Measurements from ENCODE around the gene SAPCD1.

Gene SAPCD1

GRCh38 chr6:31750411-31751022 lies 11.9 kb upstream of the SAPCD1 start:
- DNase-seq (ENCODE audit: low read depth), result peak; percentile 67

- peak; percentile 77 for DNase-seq (ENCODE audit: low read depth)
Measured at GRCh38 chr6:31752739-31753319, 9.6 kb upstream of the SAPCD1 start.

DNA sequence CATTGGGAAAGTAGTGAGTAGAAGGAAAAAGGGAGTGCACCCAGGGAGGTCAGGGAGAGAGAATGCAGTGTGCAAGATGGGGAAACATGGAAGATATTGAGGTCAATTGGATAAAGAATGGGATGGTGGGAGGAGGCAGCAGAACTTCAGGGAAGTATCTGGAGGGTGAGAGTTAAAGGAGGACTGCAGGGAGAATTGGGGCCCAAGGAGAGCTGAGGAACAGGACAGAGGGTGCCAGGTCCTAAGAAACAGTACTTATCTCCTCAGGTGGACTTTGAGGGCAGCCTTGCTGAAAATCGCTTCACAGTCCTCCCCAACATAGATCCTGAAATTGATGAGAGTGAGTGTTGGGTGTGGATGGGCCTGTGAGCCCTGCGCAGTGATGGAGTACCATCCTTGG lies 4.2 kb upstream of the SAPCD1 start:
- no peak for DNase-seq (ENCODE audit: low read depth)

- DNase-seq (ENCODE audit: low read depth), result no peak
Measured at GRCh38 chr6:31760790-31761189, 1.7 kb upstream of the SAPCD1 start.

GRCh38 chr6:31761343-31761742 lies 1.1 kb upstream of the SAPCD1 start:
- no peak for DNase-seq (ENCODE audit: low read depth)

- DNase-seq (ENCODE audit: low read depth), result no peak
Measured at GRCh38 chr6:31762878-31763618, 592 bp downstream of the SAPCD1 start.

GRCh38 chr6:31763619-31763940 lies 1.1 kb downstream of the SAPCD1 start:
- DNase-seq (ENCODE audit: low read depth), result peak; percentile 86

DNA sequence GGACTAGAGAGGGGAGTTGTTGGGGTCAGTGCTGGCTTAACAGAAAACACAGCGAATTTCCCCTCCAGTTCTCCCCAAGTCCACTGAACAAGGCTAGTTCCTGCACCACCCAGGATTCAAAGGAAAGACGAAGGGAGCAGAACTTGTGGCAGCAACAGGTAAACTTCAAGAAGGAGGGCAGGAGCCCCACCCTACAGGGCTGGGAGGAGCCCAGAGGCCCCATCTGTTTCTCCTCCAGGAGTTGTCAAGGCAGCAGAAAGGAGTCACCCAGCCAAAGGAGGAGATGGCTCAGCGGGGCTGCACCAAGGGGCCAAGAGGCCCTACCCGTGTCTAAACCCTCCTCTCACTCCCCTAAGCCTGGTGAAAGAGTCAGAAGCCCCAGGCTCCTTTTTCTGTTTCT lies 1.7 kb downstream of the SAPCD1 start:
- DNase-seq (ENCODE audit: low read depth), result no peak

GRCh38 chr6:31765559-31765909 lies 3.1 kb downstream of the SAPCD1 start:
- DNase-seq (ENCODE audit: low read depth), result no peak

DNA sequence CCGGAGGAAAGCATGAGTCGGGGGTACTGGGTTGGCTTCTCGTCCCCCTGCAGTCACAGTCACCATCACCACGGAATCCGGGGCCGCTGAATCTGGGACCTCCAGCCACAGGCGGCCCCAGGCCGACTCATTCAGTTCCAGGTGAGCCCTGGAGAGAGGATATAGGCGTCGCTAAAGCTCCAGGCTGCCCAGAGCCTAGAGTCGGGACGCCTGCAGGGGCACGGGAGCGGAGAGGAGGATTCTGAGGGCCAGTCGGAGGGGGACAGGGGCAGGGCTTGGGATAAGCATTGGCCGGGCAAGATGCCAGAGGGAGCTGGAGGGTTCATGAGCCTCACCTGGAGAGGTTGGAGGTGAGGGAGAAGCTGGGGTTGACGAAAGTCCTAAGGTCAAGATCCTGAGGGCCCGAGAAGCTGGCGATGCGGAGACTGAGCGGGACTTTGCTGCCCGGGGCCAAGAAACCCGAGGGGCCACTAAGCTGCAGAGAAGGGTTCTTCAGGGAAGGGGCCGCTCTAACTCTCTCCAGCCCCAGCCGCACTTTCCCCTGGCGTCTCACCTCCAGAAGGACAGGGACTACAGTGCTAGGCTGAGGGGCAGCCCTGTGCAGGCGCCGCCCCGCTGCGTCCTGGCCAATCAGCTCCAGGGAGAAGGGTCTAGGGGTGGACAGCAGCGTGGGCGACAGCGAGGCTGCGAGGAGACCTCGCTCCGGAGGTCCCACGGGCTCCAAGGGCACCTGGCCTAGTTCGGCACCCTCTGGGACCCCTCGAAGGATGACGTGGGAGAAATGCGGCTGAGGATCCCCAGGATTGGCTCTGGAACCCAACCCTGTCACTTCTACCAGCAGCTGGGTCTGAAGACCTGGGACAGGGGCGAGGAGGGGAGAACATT lies 3.7 kb downstream of the SAPCD1 start:
- DNase-seq (ENCODE audit: low read depth), result peak; percentile 40

DNA sequence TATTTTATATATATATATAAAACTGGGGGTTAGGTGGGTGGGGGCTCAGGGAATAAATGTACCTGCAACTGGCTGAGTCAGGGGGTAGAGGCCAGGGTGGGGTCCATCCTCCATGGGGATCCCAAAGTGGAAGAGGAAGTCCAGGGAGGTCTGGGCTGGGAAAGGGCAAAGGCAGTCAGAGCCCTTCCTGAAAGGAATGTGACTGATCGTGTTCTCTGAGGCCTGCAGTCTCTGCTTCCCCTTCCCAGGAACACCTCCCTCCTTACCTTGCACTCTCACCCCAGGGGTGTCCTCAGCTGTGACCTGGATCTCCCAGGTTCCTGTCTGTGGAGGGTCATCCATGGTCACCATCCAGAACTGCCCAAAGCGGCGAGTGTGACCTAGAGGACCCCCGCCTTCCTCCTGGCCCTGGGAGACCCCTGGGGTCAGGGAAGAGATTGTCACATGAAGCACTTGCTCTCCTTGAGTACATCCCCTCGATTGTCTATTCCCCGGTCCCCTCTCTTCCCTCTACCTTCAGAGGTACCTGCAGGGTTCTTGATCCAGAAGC lies 4.7 kb downstream of the SAPCD1 start:
- no peak for DNase-seq (ENCODE audit: low read depth)

- no peak for DNase-seq (ENCODE audit: low read depth)
Measured at GRCh38 chr6:31768363-31769257, 6.2 kb downstream of the SAPCD1 start.

- DNase-seq (ENCODE audit: low read depth), result peak; percentile 66
Measured at GRCh38 chr6:31769684-31770371, 7.4 kb downstream of the SAPCD1 start.

GRCh38 chr6:31770860-31771259 lies 8.4 kb downstream of the SAPCD1 start:
- no peak for DNase-seq (ENCODE audit: low read depth)

GRCh38 chr6:31771992-31772358 lies 9.5 kb downstream of the SAPCD1 start:
- peak; percentile 50 for DNase-seq (ENCODE audit: low read depth)

DNA sequence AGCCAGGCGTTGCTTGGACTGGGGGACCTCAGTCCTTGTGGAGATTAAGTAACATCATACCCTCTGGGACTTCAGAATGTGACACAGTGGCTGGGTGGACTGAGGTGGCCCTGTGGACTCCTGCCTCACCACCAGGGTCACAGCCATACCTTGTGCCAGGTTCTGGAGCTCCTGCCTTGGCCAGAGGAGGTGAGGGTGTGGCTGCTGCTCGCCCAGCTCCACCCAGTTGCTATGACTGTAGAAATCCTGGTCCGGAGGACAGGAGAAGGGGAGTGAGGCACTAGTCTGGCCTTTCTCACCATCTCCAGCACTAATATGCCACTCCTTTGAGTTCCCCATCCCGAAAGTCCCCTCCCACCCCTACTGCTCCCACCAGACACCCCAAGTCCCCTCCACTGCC lies 12.7 kb downstream of the SAPCD1 start:
- DNase-seq (ENCODE audit: low read depth), result no peak

GRCh38 chr6:31775633-31776484 lies 13.4 kb downstream of the SAPCD1 start:
- no peak for DNase-seq (ENCODE audit: low read depth)

- DNase-seq (ENCODE audit: low read depth), result no peak
Measured at GRCh38 chr6:31776485-31776988, 14.1 kb downstream of the SAPCD1 start.

DNA sequence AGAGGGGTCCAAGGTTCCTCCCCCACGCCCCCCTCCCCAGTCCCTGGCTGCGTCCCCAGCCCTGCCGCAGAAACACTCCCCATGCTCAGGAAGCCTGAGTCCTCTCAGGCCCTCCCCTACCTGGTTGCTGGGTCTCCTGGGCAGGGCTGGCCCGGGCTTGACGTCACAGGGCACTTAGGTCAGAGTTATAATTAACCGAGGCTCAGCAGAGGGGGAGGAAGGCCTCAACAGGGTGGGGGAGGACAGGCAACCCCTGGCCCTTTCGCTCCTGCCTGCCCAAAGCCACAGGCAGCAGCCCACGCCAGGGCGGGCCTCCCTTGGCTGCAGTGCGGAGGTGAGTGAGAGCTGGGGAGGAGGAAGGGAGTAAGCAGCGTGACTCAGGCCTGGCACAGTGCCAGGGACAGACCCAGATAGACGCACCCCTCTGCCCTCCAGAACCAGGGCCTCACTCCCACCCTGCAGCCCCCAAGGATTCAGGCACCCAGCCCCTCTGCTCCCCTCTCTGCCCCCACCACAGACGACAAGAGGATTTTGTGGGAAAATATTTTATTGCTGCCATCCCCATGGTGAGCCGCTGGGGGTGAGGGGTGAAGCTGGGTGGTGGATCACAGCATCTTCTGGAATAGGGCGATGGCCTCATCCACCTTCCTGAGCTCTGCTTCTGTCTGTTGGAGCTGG lies 14.7 kb downstream of the SAPCD1 start, which contains the start of gene VWA7:
VWA7 (minus strand) TSS at position 340 of the 678 bp plus-strand sequence. CDS start 549 bp downstream, outside the sequence.
- peak; percentile 67 for DNase-seq (ENCODE audit: low read depth)

Data from EH (cell line).